GM19025 (cell line): ENCODE results near the gene PRR29.

Experiments used
- ATAC-seq: cut with Tn5 transposase; IDR thresholded peaks from one replicate; pipeline ENCODE4 v1.9.1; 2021; ENCODE audit warnings: mild to moderate bottlenecking, low read depth, moderate library complexity; ENCODE audit not compliant: unreplicated experiment

Gene PRR29

GRCh38 chr17:63998050-63998720, at the start of gene PRR29:
TSS of gene PRR29 (plus strand) at chr17:63998351. CDS start at chr17:63998365, 14 bp downstream.
- peak; percentile 57 for ATAC-seq

- ATAC-seq = no peak
Measured at GRCh38 chr17:63948521-63948920, 49.6 kb upstream of the PRR29 start.

DNA sequence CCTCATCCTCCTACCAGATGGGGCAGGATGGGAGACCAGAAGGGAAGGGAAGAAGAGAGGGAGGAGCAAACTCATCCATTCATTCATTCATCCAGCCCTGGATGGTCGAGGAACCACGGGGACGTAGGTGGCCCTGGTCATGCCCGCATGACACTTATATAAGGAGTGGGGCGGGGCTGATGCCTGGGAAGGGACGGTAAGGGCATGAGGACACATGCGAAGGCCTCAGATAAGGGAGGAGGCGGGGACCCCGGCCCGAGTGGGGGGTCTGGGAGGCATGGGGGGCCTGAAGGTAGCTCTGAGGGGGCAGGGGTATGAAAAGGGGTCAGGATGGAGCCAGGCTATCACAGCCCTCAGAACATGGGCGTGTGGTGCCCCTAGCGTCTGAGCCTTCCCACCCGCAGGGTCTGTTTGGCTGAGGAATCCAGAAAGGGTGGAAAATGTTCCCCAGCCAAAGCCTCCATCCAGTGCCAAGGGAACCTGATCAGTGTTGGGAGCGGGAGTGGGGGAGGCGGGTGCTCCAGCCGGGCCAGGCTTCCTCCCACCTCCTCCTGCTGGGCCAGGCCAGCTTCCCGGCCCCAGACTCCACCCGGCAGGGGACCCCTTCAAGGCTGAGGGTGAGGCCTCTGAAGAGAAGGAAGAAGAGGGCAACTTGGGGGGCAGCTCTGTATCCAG, 48.4 kb upstream of the PRR29 start:
- no peak for ATAC-seq

DNA sequence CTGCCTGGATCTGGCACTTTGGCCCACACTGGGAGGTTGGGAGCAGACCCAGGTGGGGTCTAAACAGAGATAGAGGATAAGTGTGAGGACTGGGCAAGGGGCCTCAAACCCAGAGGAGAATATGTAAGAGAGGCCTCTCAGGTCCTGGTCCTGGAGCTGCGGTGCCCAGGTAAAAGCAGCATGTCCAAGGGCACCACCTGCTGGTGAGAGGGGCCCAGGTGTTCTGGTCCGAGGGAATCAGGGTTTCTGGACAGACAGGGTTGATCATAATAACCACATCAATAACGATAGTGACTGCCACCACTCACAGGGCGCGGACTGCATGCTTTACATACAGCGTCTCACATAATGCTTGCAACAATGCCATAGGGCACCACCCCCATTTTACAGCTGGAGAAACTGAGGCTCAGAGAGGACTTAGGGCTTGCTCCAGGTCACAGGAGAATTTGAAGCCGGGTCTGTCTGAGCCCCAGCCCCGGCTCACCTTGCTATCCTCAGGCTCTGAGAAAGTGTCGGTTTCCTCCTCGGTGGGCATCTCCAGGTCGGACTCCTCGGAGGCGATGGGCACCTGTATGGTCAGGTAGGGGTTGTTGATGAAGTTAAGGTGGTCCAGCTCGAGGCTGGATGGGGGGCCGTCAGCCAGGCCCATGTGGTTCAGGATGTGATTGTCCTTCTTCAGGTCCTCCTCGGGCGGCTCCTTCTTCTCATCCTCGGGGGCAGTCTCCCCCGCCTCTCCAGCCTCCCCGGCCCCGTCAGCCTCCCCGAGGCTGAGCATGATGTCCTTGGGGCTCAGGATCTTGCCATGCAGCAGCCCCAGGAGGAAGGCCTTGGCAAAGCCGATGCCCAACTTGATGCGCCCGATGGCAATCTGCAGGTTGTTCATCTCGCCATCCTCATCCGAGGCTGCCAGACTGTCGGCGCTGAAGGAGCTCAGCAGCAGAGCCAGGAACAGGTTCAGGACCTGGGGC, 46.9 kb upstream of the PRR29 start:
- ATAC-seq = no peak

DNA sequence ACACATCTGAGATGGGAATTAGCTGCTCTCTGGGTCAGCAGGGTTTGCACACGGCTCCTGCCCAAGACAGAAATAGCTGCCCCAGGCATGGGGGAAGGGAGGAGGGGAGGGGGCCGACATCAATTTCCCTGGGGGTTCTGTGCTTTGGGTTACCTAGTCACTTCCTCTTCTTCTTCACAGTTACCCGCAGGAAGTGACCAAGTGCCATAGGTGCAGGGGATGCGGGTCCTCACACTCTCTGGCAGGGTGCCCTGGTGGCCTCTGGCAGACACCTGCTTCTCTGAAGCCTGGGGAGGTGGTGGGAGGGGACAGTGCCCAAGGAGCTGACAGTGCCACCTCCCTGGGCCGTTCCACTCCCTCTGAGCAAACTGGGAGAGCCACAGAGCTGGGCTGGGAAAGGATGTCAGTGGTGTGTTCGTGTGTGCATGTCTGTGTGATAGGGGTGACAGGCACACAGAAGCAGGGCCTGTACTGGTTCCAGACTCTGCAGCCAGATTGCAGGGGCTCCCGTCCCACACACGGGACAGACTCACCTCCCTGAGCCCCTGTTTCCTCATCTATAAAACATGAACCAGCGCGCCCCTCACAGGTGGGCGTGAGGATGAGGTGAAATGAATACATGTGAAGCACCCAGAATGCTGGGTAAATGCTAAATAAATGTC, 43.6 kb upstream of the PRR29 start:
- ATAC-seq = no peak

DNA sequence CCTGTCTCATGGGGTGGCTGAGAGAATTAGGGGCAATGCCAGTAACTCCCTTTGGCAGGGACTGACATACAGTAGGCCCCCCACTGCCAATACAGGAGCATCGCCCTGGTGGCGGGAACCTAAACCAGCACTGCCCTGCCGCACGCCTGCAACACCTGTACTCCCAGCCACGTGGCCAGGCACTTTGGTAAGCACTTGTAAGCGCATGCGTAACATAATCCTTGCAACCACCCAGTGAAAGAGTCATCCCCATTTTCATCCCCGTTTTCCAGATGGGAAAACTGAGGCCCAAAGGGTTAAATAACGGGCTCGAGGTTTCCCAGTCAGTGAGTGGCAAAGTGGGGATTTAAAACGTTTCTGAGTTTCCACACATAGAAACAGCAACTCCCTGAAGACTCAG, 42.9 kb upstream of the PRR29 start:
- no peak for ATAC-seq

DNA sequence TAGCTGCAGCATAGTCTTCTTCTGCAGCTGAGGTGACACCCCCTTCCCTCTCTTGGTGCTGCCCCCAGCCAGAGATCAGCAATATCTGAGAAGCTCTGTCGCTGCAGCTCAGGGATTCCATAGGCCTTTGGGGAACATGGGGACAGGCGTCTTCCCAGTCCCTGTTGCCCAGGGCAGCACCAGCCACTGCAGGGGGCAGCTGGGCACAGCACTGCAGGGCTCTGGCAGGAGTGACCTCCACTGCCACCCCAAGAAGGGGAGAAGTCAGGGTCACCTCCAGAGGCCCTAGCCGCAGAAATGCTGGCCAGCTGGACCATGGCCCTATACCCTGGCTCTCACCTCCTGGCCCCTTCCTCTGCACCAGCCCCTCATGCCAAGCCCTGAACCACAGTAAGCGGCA, 42.4 kb upstream of the PRR29 start:
- no peak for ATAC-seq

DNA sequence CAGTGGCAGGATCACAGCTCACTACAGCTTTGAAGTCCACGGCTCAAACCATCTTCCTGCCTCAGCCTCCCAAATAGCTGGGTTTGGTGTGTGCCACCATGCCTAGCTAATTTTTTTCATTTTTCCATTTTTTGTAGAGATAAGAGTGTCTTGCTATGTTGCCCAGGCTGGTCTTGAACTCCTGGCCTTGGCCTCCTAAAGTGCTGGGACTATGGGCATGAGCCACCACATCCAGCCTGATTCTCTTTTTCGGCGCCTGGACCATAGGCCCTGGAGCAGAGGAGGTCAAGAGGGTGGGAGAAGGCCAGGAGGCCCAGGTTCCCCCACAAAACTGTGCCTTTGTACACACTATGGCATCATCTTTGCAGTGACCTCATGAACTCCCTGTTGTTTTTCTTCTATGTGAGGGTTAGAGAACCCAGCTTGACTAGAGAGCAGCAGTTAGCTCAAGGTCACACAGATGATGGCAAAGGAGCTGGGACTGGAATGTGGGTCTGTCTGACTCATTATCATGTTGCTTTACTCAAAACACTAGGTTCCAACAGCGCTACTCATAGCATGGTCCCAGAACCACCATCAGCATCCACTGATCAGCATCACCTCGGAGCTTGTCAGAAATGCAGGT, 41.7 kb upstream of the PRR29 start:
- no peak for ATAC-seq

DNA sequence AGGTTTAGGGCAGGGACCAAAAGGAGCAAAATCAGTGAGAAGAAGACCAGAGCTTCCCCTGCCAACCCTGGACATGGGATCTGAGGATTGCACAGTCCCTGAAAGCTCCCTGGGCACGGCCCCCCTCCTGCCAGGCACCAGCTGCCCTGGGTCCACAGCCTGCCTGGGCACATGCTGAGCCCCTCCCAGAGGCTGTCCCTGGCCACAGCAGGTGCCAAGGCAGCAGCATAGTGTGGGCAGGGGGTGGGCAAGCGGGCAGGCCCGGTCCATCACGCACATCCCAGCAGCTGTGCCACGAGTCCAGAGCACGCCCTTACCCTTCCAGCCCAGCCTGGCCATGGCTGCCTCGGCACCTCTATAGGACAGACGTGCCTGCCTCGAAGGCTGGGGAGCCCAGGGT, 38.1 kb upstream of the PRR29 start:
- ATAC-seq = no peak

GRCh38 chr17:63960430-63960829, 37.7 kb upstream of the PRR29 start:
- ATAC-seq = no peak

GRCh38 chr17:63961355-63962212, 36.6 kb upstream of the PRR29 start:
- ATAC-seq = no peak

GRCh38 chr17:63962298-63962744, 35.8 kb upstream of the PRR29 start:
- ATAC-seq = no peak

DNA sequence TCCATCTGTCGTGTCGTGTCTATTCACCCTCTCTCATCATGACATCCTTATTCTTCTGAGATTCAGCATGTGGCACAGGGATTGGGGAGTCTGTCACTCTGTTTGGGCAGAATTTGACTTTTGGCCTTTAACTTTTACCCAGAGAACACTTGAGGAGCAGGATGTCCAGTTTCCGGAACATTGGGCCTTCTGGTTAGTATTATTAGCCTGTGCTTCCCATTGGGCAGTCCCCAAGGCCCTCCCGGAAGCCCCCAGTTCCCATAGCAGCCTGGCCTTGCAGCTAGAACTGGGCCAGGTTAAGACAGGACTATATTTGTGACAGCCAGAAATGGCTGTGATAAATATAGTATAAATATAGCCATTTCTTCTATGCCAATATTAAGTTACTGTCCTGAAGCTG, 35.0 kb upstream of the PRR29 start:
- no peak for ATAC-seq

- no peak for ATAC-seq
Measured at GRCh38 chr17:63966646-63967264, 31.4 kb upstream of the PRR29 start.

GRCh38 chr17:63967953-63968352, 30.2 kb upstream of the PRR29 start:
- no peak for ATAC-seq

DNA sequence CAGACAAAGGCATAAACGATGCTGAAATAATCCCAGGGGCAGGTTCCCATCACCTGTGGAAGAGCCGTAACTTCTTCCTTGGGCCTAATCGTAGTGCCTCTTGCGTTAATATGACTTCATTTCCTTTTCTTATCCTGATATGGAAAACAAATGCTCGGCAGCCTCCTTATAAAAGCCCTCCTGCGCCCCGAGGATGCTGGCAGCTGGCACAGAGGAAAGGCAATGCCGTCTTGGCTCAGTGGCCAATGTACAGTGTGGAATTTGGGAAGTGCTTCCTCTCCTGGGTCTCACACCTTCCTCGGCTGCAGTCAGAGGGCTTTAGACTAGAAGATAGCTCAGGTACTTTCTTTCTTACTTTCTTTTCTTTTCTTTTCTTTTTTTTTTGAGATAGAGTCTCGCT, 28.9 kb upstream of the PRR29 start:
- ATAC-seq = no peak

GRCh38 chr17:63972796-63973195, 25.4 kb upstream of the PRR29 start, which contains the start of gene SCN4A:
TSS of gene SCN4A (minus strand) at chr17:63972918. CDS start at chr17:63972841, 77 bp downstream.
- ATAC-seq = no peak

GRCh38 chr17:63973247-63973646, 24.9 kb upstream of the PRR29 start:
- no peak for ATAC-seq
